ENCODE results near the gene KHDC1L. TPM values are rescaled to one million over a fixed set of nuclear protein-coding genes. Genes with fewer than 3 reads are reported as not detected.

The KHDC1L gene
- total RNA-seq, 4 donors from 2014 or later, result not detected

- 94% methylated on average over 3 of the region's 3 CpGs for WGBS, 2 donors (ENCODE audit: low coverage in 1 of 2)
These were observed 2.4 kb upstream of the KHDC1L start for GRCh38 chr6:73227606-73228255.

DNA sequence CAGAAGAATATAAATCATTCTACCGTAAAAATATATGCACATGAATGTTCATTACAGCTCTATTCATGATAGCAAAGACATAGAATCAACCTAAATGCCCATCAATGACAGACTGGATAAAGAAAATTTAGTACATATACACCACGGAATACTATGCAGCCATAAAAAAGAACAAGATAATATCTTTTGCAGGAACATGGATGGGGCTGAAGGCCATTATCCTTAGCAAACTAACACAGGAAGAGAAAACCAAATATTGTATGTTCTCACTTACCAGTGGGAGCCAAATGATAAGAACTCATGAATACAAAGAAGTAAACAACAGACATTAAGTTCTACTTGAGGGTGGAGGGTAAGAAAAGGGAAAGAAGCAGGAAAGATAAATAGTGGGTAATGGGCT lies 8.4 kb downstream of the KHDC1L start:
- Histone ChIP-seq H3K27ac (no peak overlapping the region), H3K9me3 (no peaks in the 10 kb centered on the region), H3K27me3 (no peaks in the 10 kb centered on the region), H3K36me3 (no peaks in the 10 kb centered on the region), H3K4me3 (no peak overlapping the region), H3K4me1 (no peaks in the 10 kb centered on the region)
- 86 to 100% methylated on average over 1 to 2 of the region's 2 CpGs for WGBS, 2 donors (ENCODE audit: low coverage in 1 of 2)
- no peak for ATAC-seq
- TF ChIP-seq POLR2AphosphoS5 (IDR thresholded peaks at IDR 0.05) (no peak), CTCF (IDR thresholded peaks at IDR 0.05) (no peak), POLR2A (IDR thresholded peaks at IDR 0.05) (no peak), EP300 (IDR thresholded peaks at IDR 0.05) (no peak)

More at GRCh38 chr6:73227606-73228255, 2.4 kb upstream of the KHDC1L start:
- TF ChIP-seq EP300 (IDR thresholded peaks at IDR 0.05) (no peak), POLR2A (IDR thresholded peaks at IDR 0.05) (no peak), POLR2AphosphoS5 (IDR thresholded peaks at IDR 0.05) (no peak), CTCF (IDR thresholded peaks at IDR 0.05) (no peak)
- Histone ChIP-seq H3K36me3 (no peaks in the 10 kb centered on the region), H3K27me3 (no peaks in the 10 kb centered on the region), H3K4me3 (no peak overlapping the region), H3K4me1 (no peaks in the 10 kb centered on the region), H3K9me3 (no peaks in the 10 kb centered on the region), H3K27ac (no peak overlapping the region)
- no peak for ATAC-seq

- no peak for ATAC-seq
- no peaks in the 10 kb centered on the region for H3K36me3 ChIP-seq
- no peaks in the 10 kb centered on the region for H3K27me3 ChIP-seq
- H3K9me3 ChIP-seq, result no peaks in the 10 kb centered on the region
- no peak overlapping the region for H3K4me3 ChIP-seq
- H3K27ac ChIP-seq, result no peak overlapping the region
- no peaks in the 10 kb centered on the region for H3K4me1 ChIP-seq
- TF ChIP-seq CTCF (IDR thresholded peaks at IDR 0.05) (no peak), EP300 (IDR thresholded peaks at IDR 0.05) (no peak), POLR2AphosphoS5 (IDR thresholded peaks at IDR 0.05) (no peak), POLR2A (IDR thresholded peaks at IDR 0.05) (no peak)
- WGBS, 2 donors (ENCODE audit: low coverage in 1 of 2), result 61 to 100% methylated on average over 2 to 6 of the region's 9 CpGs
These were observed 16.2 kb downstream of the KHDC1L start for GRCh38 chr6:73209117-73209516.

- Histone ChIP-seq H3K9me3 (no peaks in the 10 kb centered on the region), H3K27ac (no peak overlapping the region), H3K4me3 (no peak overlapping the region), H3K4me1 (no peaks in the 10 kb centered on the region), H3K27me3 (no peaks in the 10 kb centered on the region), H3K36me3 (no peaks in the 10 kb centered on the region)
- 74 to 87% methylated on average over 2 to 3 of the region's 3 CpGs for WGBS, 2 donors (ENCODE audit: low coverage in 1 of 2)
- no peak for ATAC-seq
- no peak for TF ChIP-seq CTCF (IDR thresholded peaks at IDR 0.05)
- no peak for TF ChIP-seq EP300 (IDR thresholded peaks at IDR 0.05)
- TF ChIP-seq POLR2A (IDR thresholded peaks at IDR 0.05), result no peak
- no peak for TF ChIP-seq POLR2AphosphoS5 (IDR thresholded peaks at IDR 0.05)
These were observed 18.0 kb downstream of the KHDC1L start for GRCh38 chr6:73207221-73207837.

- 75 to 80% methylated on average over 4 of the region's 4 CpGs for WGBS, 2 donors (ENCODE audit: low coverage in 1 of 2)
- no peaks in the 10 kb centered on the region for H3K4me1 ChIP-seq
- ATAC-seq, result no peak
These were observed 21.0 kb downstream of the KHDC1L start for GRCh38 chr6:73204252-73204651.

More at GRCh38 chr6:73204252-73204651, 21.0 kb downstream of the KHDC1L start:
- no peak overlapping the region for H3K4me3 ChIP-seq
- TF ChIP-seq CTCF (IDR thresholded peaks at IDR 0.05), result no peak
- no peak for TF ChIP-seq EP300 (IDR thresholded peaks at IDR 0.05)
- TF ChIP-seq POLR2A (IDR thresholded peaks at IDR 0.05), result no peak
- no peak for TF ChIP-seq POLR2AphosphoS5 (IDR thresholded peaks at IDR 0.05)
- H3K27me3 ChIP-seq, result no peaks in the 10 kb centered on the region
- no peaks in the 10 kb centered on the region for H3K9me3 ChIP-seq
- no peak overlapping the region for H3K27ac ChIP-seq
- no peaks in the 10 kb centered on the region for H3K36me3 ChIP-seq
